SK-N-SH (cell line): ENCODE data around the gene SH3BP4. TPM values are rescaled to one million over a fixed set of nuclear protein-coding genes. Genes with fewer than 3 reads are reported as not detected.

ENCODE experiments used
- CTCF ChIA-PET: fragments of 300-600, 350-600 bp; formaldehyde crosslinking; extraction: SDS; loops from one replicate; lab custom pipeline; 2021; lab: Yijun Ruan, JAX
- POLR2A ChIA-PET: fragments of 350-600 bp; sonication (Branson Sonifier 250); formaldehyde crosslinking; extraction: SDS; loops from one replicate; lab custom pipeline; 2020; ENCODE audit warnings: antibody characterized with exemption, inconsistent platforms; lab: Yijun Ruan, JAX
- DNase-seq: peaks from one replicate; pipeline ENCODE4 v3.0.0; 2012
- H2AFZ ChIP-seq: fragments of 200-600 bp; sonication (generic); 2 replicates; pipeline ENCODE4 v1.8.1; 2016; ENCODE audit warnings: antibody characterized with exemption, mild to moderate bottlenecking, low read depth
- H3F3A ChIP-seq: fragments of 200-600 bp; sonication (generic); replicated peaks from 2 replicates; pipeline ENCODE3; 2016; ENCODE audit warnings: antibody characterized with exemption, mild to moderate bottlenecking; ENCODE audit not compliant: insufficient read depth
- H3K27ac ChIP-seq, 2 experiments: fragments of 200-500 bp in 1 of 2; fragments of 200-600 bp in 1 of 2; sonication (Bioruptor generic) in 1 of 2; sonication (generic), shearing (Covaris generic) in 1 of 2; 2 replicates each; pipeline versions ENCODE4 v1.5.1 to v1.6.1; 2014 to 2016; ENCODE audit warnings: low read depth in 2 of 2, inconsistent platforms in 1 of 2, low read length in 1 of 2, mild to moderate bottlenecking in 1 of 2, mixed read lengths in 1 of 2
- H3K27me3 ChIP-seq: fragments of 200-600 bp; sonication (generic), shearing (Covaris generic); 2 replicates; pipeline ENCODE4 v1.6.1; 2016; ENCODE audit warnings: mixed run types; ENCODE audit not compliant: insufficient read depth
- H3K36me3 ChIP-seq, 2 experiments: fragments of 200-500 bp in 1 of 2; fragments of 200-600 bp in 1 of 2; sonication (Bioruptor generic) in 1 of 2; sonication (generic) in 1 of 2; replicated peaks in 1 of 2; 2 replicates each; pipeline versions ENCODE3 to v1.5.1; 2014 to 2016; ENCODE audit warnings: low read length in 1 of 2, mild to moderate bottlenecking in 1 of 2; ENCODE audit not compliant: insufficient read depth in 2 of 2, control insufficient read depth in 1 of 2
- H3K4me1 ChIP-seq, 2 experiments: fragments of 200-500 bp in 1 of 2; fragments of 200-600 bp in 1 of 2; sonication (Bioruptor generic) in 1 of 2; sonication (generic), shearing (Covaris generic) in 1 of 2; 2 replicates each; pipeline versions ENCODE4 v1.5.1 to v1.6.1; 2014 to 2016; ENCODE audit warnings: low read depth in 1 of 2, low read length in 1 of 2, mixed run types in 1 of 2; ENCODE audit not compliant: insufficient read depth in 2 of 2, control insufficient read depth in 1 of 2
- H3K4me2 ChIP-seq: fragments of 200-600 bp; sonication (generic), shearing (Covaris generic); 2 replicates; pipeline ENCODE4 v1.6.1; 2017; ENCODE audit warnings: mixed run types
- H3K4me3 ChIP-seq, 2 experiments: fragments of 200-500 bp in 1 of 2; fragments of 200-600 bp in 1 of 2; sonication (Bioruptor generic) in 1 of 2; sonication (generic), shearing (Covaris generic) in 1 of 2; 2 replicates each; pipeline versions ENCODE4 v1.5.1 to v1.8.1; 2014 to 2016; ENCODE audit warnings: low read depth in 2 of 2, inconsistent platforms in 1 of 2, low read length in 1 of 2, mild to moderate bottlenecking in 1 of 2, mixed read lengths in 1 of 2, moderate library complexity in 1 of 2
- H3K79me2 ChIP-seq: fragments of 200-600 bp; sonication (generic); 2 replicates; pipeline ENCODE4 v1.8.1; 2017; ENCODE audit warnings: mild to moderate bottlenecking; ENCODE audit not compliant: insufficient read depth
- H3K9ac ChIP-seq: fragments of 200-600 bp; sonication (generic); 2 replicates; pipeline ENCODE4 v1.6.1; 2017; ENCODE audit warnings: mixed run types
- H3K9me2 ChIP-seq: fragments of 200-600 bp; sonication (generic); 2 replicates; pipeline ENCODE4 v1.6.1; 2017; ENCODE audit warnings: mixed run types
- H3K9me3 ChIP-seq: fragments of 200-600 bp; sonication (generic); 2 replicates; pipeline ENCODE4 v1.6.1; 2017; ENCODE audit warnings: mixed run types, mild to moderate bottlenecking, moderate library complexity
- H4K20me1 ChIP-seq: fragments of 200-600 bp; sonication (generic); 2 replicates; pipeline ENCODE4 v1.6.1; 2017; ENCODE audit warnings: mild to moderate bottlenecking, mixed run types; ENCODE audit not compliant: insufficient read depth
- CHD2 ChIP-seq: fragments of 150-350 bp; IDR thresholded peaks from 2 replicates; pipeline ENCODE4 v1.6.1; 2018; ENCODE audit warnings: low read length; ENCODE audit not compliant: partially characterized antibody
- CTCF ChIP-seq: fragments of 200-600 bp; sonication (generic); IDR thresholded peaks from 2 replicates; pipeline ENCODE4 v1.6.1; 2017; ENCODE audit warnings: antibody characterized with exemption, mild to moderate bottlenecking, moderate library complexity
- ELF1 ChIP-seq: IDR thresholded peaks from 2 replicates; pipeline ENCODE4 v1.4.0; 2012
- EP300 ChIP-seq, 2 experiments: IDR thresholded peaks; 2 replicates each; pipeline versions ENCODE4 v1.4.0 to v1.6.1; 2012; ENCODE audit warnings: borderline replicate concordance in 1 of 2, low read depth in 1 of 2, low read length in 1 of 2
- EZH2phosphoT487 ChIP-seq: fragments of 200-600 bp; sonication (generic); IDR thresholded peaks from 2 replicates; pipeline ENCODE4 v1.6.1; 2017; ENCODE audit warnings: low read depth, mixed run types, mild to moderate bottlenecking, antibody characterized with exemption, moderate library complexity, borderline replicate concordance
- FOSL2 ChIP-seq: IDR thresholded peaks from 2 replicates; pipeline ENCODE4 v1.4.0; 2012; ENCODE audit warnings: low read depth, mild to moderate bottlenecking, moderate library complexity, borderline replicate concordance
- GABPA ChIP-seq: IDR thresholded peaks from 2 replicates; pipeline ENCODE4 v1.4.0; 2012; ENCODE audit warnings: low read depth, mild to moderate bottlenecking
- GATA2 ChIP-seq: sonication (generic); formaldehyde crosslinking; IDR thresholded peaks from 2 replicates; pipeline ENCODE4 v1.5.0; 2020; ENCODE audit warnings: mild to moderate bottlenecking, missing genetic modification reagents
- NFIC ChIP-seq: IDR thresholded peaks from 2 replicates; pipeline ENCODE4 v1.4.0; 2012; ENCODE audit warnings: borderline replicate concordance
- NRF1 ChIP-seq: IDR thresholded peaks from 2 replicates; pipeline ENCODE4 v1.6.1; 2012; ENCODE audit warnings: low read depth, mild to moderate bottlenecking, low read length
- PBX3 ChIP-seq: IDR thresholded peaks from 2 replicates; pipeline ENCODE4; 2012
- POLR2AphosphoS5 ChIP-seq: IDR thresholded peaks from 2 replicates; pipeline ENCODE4 v1.6.1; 2012; ENCODE audit warnings: low read depth, low read length
- RAD21 ChIP-seq: IDR thresholded peaks from 2 replicates; pipeline ENCODE4 v1.6.1; 2012; ENCODE audit warnings: mild to moderate bottlenecking, low read length
- REST ChIP-seq: IDR thresholded peaks from 2 replicates; pipeline ENCODE4 v1.6.1; 2012; ENCODE audit warnings: mild to moderate bottlenecking, low read depth, low read length, moderate library complexity
- SIN3A ChIP-seq: IDR thresholded peaks from 2 replicates; pipeline ENCODE4 v1.6.1; 2012; ENCODE audit warnings: low read depth, mild to moderate bottlenecking, low read length, moderate library complexity, borderline replicate concordance
- ZBTB33 ChIP-seq: IDR thresholded peaks from 2 replicates; pipeline ENCODE4 v1.4.0; 2012; ENCODE audit warnings: low read depth, borderline replicate concordance
- WGBS: methylation state at CpG from one replicate; pipeline ENCODE4 v1.1.6; 2017; ENCODE audit warnings: low lambda C conversion rate; 5-methylcytosine and 5-hydroxymethylcytosine counted together
- polyA plus RNA-seq, 3 experiments: library from polyadenylated mRNA; depleted of rRNA; stranded (reverse); fragments of >200 nt; gene quantifications; 2 replicates each; pipeline ENCODE4 v1.2.3, GENCODE V29; 2012

SH3BP4 gene
- polyA plus RNA-seq, 1 of the 3 experiments (the other 2 are of a cell fraction) = 27.7 TPM

GRCh38 chr2:234957834-234958135 is 6.0 kb downstream of the SH3BP4 start:
- Histone ChIP-seq H3K4me3 (no peak overlapping the region), H4K20me1 (peaks cover 98% of the 10 kb centered on the region), H3K36me3 (peaks cover under 1 to 6% of the 10 kb centered on the region in 2 experiments), H3K27ac (no peak overlapping the region), H3K4me1 (peaks cover 36 to 52% of the 10 kb centered on the region in 2 experiments; a peak in 3 of 4 replicates), H3K4me2 (peak overlapping the region; percentile 61), H3K79me2 (peaks cover 100% of the 10 kb centered on the region), H2AFZ (no peak overlapping the region), H3F3A (peaks cover under 1% of the 10 kb centered on the region), H3K9ac (no peak overlapping the region), H3K9me3 (no peaks in the 10 kb centered on the region), H3K27me3 (no peaks in the 10 kb centered on the region), H3K9me2 (no peaks in the 10 kb centered on the region)
- no peak for TF ChIP-seq ZBTB33
- TF ChIP-seq PBX3 = no peak
- TF ChIP-seq NFIC = no peak
- TF ChIP-seq SIN3A = no peak
- TF ChIP-seq CTCF = no peak
- TF ChIP-seq RAD21 = no peak
- TF ChIP-seq ELF1 = no peak
- TF ChIP-seq NRF1 = no peak
- no peak for TF ChIP-seq CHD2
- TF ChIP-seq FOSL2 = no peak
- no peak for TF ChIP-seq POLR2AphosphoS5
- TF ChIP-seq EP300 (IDR thresholded peaks at IDR 0.05; ENCODE audit: borderline replicate concordance in 1 of 2, low read depth in 1 of 2, low read length in 1 of 2) = no peak
- TF ChIP-seq GATA2 (CRISPR knock-in tag) = no peak
- TF ChIP-seq REST = no peak
- TF ChIP-seq GABPA = no peak
- no peak for TF ChIP-seq EZH2phosphoT487
- DNase-seq = no peak
- CTCF ChIA-PET = interaction anchor here (0.7 to 1.9 kb wide), 6 partner anchors 11 to 594 kb away, joined by 3 to 7 read pairs (median 3); no protein-coding TSS in a partner anchor
- 90% methylated on average over 3 of the region's 3 CpGs for WGBS
- POLR2A ChIA-PET = no interaction called here
